GM18508 (cell line): ENCODE data around the gene RBBP6.
"Not testable (repeated sequence)": the region's sequence is repeated elsewhere in the genome, so short reads cannot be mapped to it uniquely, and the experiment has no call there.

Experiments
- ATAC-seq: cut with Tn5 transposase; IDR thresholded peaks from one replicate; pipeline ENCODE4 v1.9.1; 2021; ENCODE audit warnings: moderate number of reproducible peaks; ENCODE audit not compliant: insufficient read depth, unreplicated experiment

Gene RBBP6

GRCh38 chr16:24555346-24555872 lies 16.0 kb downstream of the RBBP6 start:
- no peak for ATAC-seq

- ATAC-seq: no peak
These were observed 23.4 kb downstream of the RBBP6 start for GRCh38 chr16:24562811-24563210.

- ATAC-seq: no peak
These were observed 29.0 kb downstream of the RBBP6 start for GRCh38 chr16:24568392-24568791.

GRCh38 chr16:24571096-24571495 lies 31.7 kb downstream of the RBBP6 start:
- no peak for ATAC-seq

GRCh38 chr16:24572069-24572468 lies 32.7 kb downstream of the RBBP6 start:
- ATAC-seq: no peak

GRCh38 chr16:24573141-24573540 lies 33.8 kb downstream of the RBBP6 start:
- no peak for ATAC-seq

- not testable (repeated sequence) for ATAC-seq
These were observed 35.4 kb downstream of the RBBP6 start for GRCh38 chr16:24574515-24575485.

- ATAC-seq: not testable (repeated sequence)
These were observed 36.4 kb downstream of the RBBP6 start for GRCh38 chr16:24575791-24576190.

GRCh38 chr16:24577167-24577566 lies 37.8 kb downstream of the RBBP6 start:
- ATAC-seq: no peak

GRCh38 chr16:24580665-24581064 lies 41.3 kb downstream of the RBBP6 start:
- ATAC-seq: no peak

- no peak for ATAC-seq
These were observed 44.1 kb downstream of the RBBP6 start for GRCh38 chr16:24583494-24583893.

GRCh38 chr16:24589997-24590396 lies 50.6 kb downstream of the RBBP6 start:
- ATAC-seq: no peak

GRCh38 chr16:24598777-24599437 lies 59.5 kb downstream of the RBBP6 start:
- no peak for ATAC-seq

- no peak for ATAC-seq
These were observed 70.0 kb downstream of the RBBP6 start for GRCh38 chr16:24609417-24609739.

- no peak for ATAC-seq
These were observed 70.5 kb downstream of the RBBP6 start for GRCh38 chr16:24609740-24610415.

- ATAC-seq: no peak
These were observed 71.0 kb downstream of the RBBP6 start for GRCh38 chr16:24610416-24610755.

- no peak for ATAC-seq
These were observed 71.9 kb downstream of the RBBP6 start for GRCh38 chr16:24611310-24611709.

GRCh38 chr16:24612656-24613055 lies 73.3 kb downstream of the RBBP6 start:
- ATAC-seq: no peak

GRCh38 chr16:24613267-24613666 lies 73.9 kb downstream of the RBBP6 start:
- ATAC-seq: not testable (repeated sequence)

- no peak for ATAC-seq
These were observed 78.1 kb downstream of the RBBP6 start for GRCh38 chr16:24617502-24617901.
